Thyroid gland (tissue), 4 donors: ENCODE results near the gene BDH2. TPM values are rescaled to one million over a fixed set of nuclear protein-coding genes. Genes with fewer than 3 reads are reported as not detected.

ENCODE experiments used
- DNase-seq, 2 donors: peaks; one replicate each; pipeline ENCODE4 v3.0.0-alpha.2; 2019
- H3K27ac ChIP-seq, 3 donors: fragments of 200-600 bp; sonication (generic); 1 replicate in 2 of 3; 2 replicates in 1 of 3; pipeline ENCODE4 v1.5.1; 2016 to 2019; ENCODE audit warnings: mild to moderate bottlenecking in 1 of 3, moderate library complexity in 1 of 3
- H3K27me3 ChIP-seq: fragments of 200-600 bp; sonication (generic); one replicate; pipeline ENCODE4 v1.5.1; 2019
- H3K36me3 ChIP-seq, 2 donors: fragments of 200-600 bp; sonication (generic); one replicate each; pipeline ENCODE4 v1.5.1; 2016 to 2019
- H3K4me1 ChIP-seq, 2 donors: fragments of 200-600 bp; sonication (generic); one replicate each; pipeline ENCODE4 v1.5.1; 2017 to 2019
- H3K4me3 ChIP-seq, 3 donors: fragments of 200-600 bp; sonication (generic); replicated peaks in 1 of 3; 1 replicate in 2 of 3; 2 replicates in 1 of 3; pipeline ENCODE4 v1.5.1; 2016; ENCODE audit warnings: mild to moderate bottlenecking in 1 of 3
- H3K9me3 ChIP-seq: fragments of 200-600 bp; sonication (generic); one replicate; pipeline ENCODE4 v1.5.1; 2017
- CTCF ChIP-seq, 6 experiments: fragments of 200-600 bp in 3 of 6; fragments of 450-650 bp in 3 of 6; sonication (generic) in 3 of 6; IDR thresholded peaks; one replicate each; pipeline ENCODE4 v1.5.1; 2016 to 2019; ENCODE audit warnings: antibody characterized with exemption in 6 of 6, mild to moderate bottlenecking in 2 of 6, inconsistent platforms in 1 of 6, moderate library complexity in 1 of 6
- POLR2A ChIP-seq, 2 donors: fragments of 450-650 bp; IDR thresholded peaks; one replicate each; pipeline ENCODE4 v1.6.1; 2017; ENCODE audit warnings: antibody characterized with exemption in 2 of 2, mild to moderate bottlenecking in 2 of 2, moderate library complexity in 1 of 2
- WGBS, 2 donors: methylation state at CpG; one replicate each; pipeline ENCODE4 v1.1.5; 2017; 5-methylcytosine and 5-hydroxymethylcytosine counted together
- intact Hi-C: fragments of 100-400 bp; cut with DNase I; formaldehyde crosslinking; loops from one replicate; pipeline ENCODE4 v1.15.1; 2023
- total RNA-seq, 4 donors: library from RNA; depleted of rRNA; stranded (reverse); fragments of >200 nt; gene quantifications; one replicate each; pipeline ENCODE4 v1.2.3, GENCODE V29; 2016

BDH2 gene
- total RNA-seq, 4 donors from 2014 or later: 113 to 131 (median 128) TPM

GRCh38 chr4:103105558-103106356 lies 6.1 kb upstream of the BDH2 start:
- intact Hi-C loops: no loop called here
- 97% methylated on average over 2 of the region's 2 CpGs for WGBS, 2 donors
- no peaks in the 10 kb centered on the region for H3K27me3 ChIP-seq
- H3K36me3 ChIP-seq: no peaks in the 10 kb centered on the region
- H3K9me3 ChIP-seq: no peaks in the 10 kb centered on the region
- TF ChIP-seq CTCF (IDR thresholded peaks at IDR 0.05): no peak
- TF ChIP-seq POLR2A (IDR thresholded peaks at IDR 0.05): no peak
- no peak overlapping the region for H3K27ac ChIP-seq
- no peak for DNase-seq
- H3K4me3 ChIP-seq: no peak overlapping the region
- no peaks in the 10 kb centered on the region for H3K4me1 ChIP-seq

GRCh38 chr4:103104886-103105285 lies 5.3 kb upstream of the BDH2 start:
- TF ChIP-seq POLR2A (IDR thresholded peaks at IDR 0.05) (no peak), CTCF (IDR thresholded peaks at IDR 0.05) (no peak)
- Histone ChIP-seq H3K27me3 (no peaks in the 10 kb centered on the region), H3K36me3 (no peaks in the 10 kb centered on the region), H3K4me3 (no peak overlapping the region), H3K9me3 (no peaks in the 10 kb centered on the region), H3K4me1 (no peaks in the 10 kb centered on the region), H3K27ac (no peak overlapping the region)
- DNase-seq: no peak
- 93 to 96% methylated on average over 3 of the region's 3 CpGs for WGBS, 2 donors
- intact Hi-C loops: no loop called here

- DNase-seq: no peak
- Histone ChIP-seq H3K36me3 (no peaks in the 10 kb centered on the region), H3K9me3 (no peaks in the 10 kb centered on the region), H3K27me3 (no peaks in the 10 kb centered on the region), H3K4me1 (peaks cover 9 to 17% of the 10 kb centered on the region in 2 donors), H3K27ac (no peak overlapping the region), H3K4me3 (no peak overlapping the region)
- 55 to 59% methylated on average over 5 of the region's 5 CpGs for WGBS, 2 donors
- no peak for TF ChIP-seq CTCF (IDR thresholded peaks at IDR 0.05)
- no peak for TF ChIP-seq POLR2A (IDR thresholded peaks at IDR 0.05)
- intact Hi-C loops: no loop called here
These were observed 1.1 kb upstream of the BDH2 start for GRCh38 chr4:103100691-103101090.

GRCh38 chr4:103098756-103099440 lies 736 bp downstream of the BDH2 start:
- no peak for DNase-seq
- Histone ChIP-seq H3K4me1 (peaks cover 9 to 17% of the 10 kb centered on the region in 2 donors), H3K4me3 (peak overlapping the region; percentile 19 to 56 (median 32)), H3K9me3 (no peaks in the 10 kb centered on the region), H3K36me3 (no peaks in the 10 kb centered on the region), H3K27me3 (no peaks in the 10 kb centered on the region), H3K27ac (peak overlapping the region; percentile 24 to 68 (median 45))
- intact Hi-C loops: no loop called here
- TF ChIP-seq CTCF (IDR thresholded peaks at IDR 0.05) (no peak), POLR2A (IDR thresholded peaks at IDR 0.05) (no peak)
- WGBS, 2 donors: 8 to 10% methylated on average over 4 of the region's 4 CpGs

- no peak for TF ChIP-seq POLR2A (IDR thresholded peaks at IDR 0.05)
- TF ChIP-seq CTCF (IDR thresholded peaks at IDR 0.05): no peak
- intact Hi-C loops: no loop called here
- WGBS, 2 donors: 52 to 59% methylated on average over 10 of the region's 10 CpGs
- H3K9me3 ChIP-seq: no peaks in the 10 kb centered on the region
- H3K4me1 ChIP-seq: peaks cover 9 to 17% of the 10 kb centered on the region in 2 donors
- no peaks in the 10 kb centered on the region for H3K27me3 ChIP-seq
- no peaks in the 10 kb centered on the region for H3K36me3 ChIP-seq
- DNase-seq: no peak
- peak overlapping the region in 1 of 3 donors; percentile 45 for H3K27ac ChIP-seq
- peak overlapping the region in 1 of 3 donors; percentile 32 for H3K4me3 ChIP-seq
These were observed 1.3 kb downstream of the BDH2 start for GRCh38 chr4:103098341-103098740.
